AG10803 (cell line): ENCODE measurements around the gene DDX5.

Source experiments
- DNase-seq: peaks from one replicate; pipeline ENCODE4 v3.0.0; 2010; ENCODE audit warnings: low read depth
- H3K4me3 ChIP-seq: 2 replicates; pipeline ENCODE4 v1.5.1; 2011; ENCODE audit warnings: mild to moderate bottlenecking, low read length, control low read depth
- CTCF ChIP-seq: conservative IDR thresholded peaks from 2 replicates; pipeline ENCODE4 v1.5.1; 2011; ENCODE audit warnings: mild to moderate bottlenecking, low read length, control low read depth, inconsistent platforms

DDX5 gene

DNA sequence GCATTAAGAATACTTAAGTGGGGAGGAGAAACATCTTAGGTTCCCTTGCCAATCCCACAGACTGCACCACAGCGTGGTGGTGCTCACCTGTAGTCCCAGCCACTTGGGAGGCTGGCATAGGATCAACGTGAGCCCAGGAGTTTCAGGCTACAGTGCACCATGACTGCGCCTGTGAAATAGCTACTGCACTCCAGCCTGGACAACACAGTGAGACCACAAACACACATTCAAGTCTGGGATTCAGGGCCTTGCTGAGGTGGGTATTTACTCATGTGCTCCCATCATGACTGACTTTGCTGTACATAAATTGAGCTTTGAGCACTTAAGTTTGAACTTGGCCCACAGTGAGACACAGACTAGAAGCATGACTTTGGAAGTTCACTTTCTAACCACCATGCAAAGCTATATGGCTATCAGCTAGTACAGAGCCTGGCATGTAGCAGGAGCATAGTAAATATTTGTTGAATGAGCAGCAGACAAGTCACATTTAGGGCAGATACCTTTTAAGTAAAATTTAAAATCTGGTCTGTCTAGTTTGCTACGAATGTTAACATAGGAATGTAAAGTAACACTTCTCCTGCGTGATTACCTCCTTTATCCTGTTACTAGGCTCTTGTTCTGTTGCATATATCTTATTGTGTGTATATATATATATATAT is 34.2 kb upstream of the DDX5 start:
- H3K4me3 ChIP-seq, result no peak overlapping the region
- DNase-seq, result no peak
- no peak for TF ChIP-seq CTCF

DNA sequence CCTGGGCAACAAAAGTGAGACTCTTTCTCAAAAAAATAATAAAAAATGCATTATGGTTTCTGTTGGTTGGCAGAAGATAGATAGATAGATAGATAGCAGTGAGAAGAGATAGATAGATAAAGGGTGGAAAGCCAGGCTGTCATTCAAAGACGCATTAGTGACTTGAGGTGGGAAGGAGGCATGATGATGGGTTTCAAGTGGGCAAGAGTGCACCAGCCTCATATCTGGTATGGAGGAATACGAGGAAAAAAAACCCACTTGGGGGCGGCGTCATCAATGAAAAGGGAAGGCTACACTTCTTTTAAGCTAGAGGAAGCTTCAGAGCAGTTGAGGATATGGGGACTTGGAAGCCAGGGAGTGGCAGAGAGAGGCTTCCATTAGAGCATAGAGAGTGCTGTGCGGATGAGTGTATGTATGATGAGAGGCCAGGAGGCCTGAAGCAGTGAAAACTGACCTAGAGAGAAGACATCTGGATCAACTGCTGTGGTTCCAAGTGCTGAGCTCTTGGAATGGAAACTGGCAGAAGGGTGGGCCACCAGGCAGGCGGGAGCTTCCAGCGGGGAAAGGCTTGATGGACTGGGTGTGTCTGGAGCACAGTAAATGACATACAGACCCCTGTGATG is 32.5 kb upstream of the DDX5 start:
- H3K4me3 ChIP-seq, result no peak overlapping the region
- DNase-seq, result no peak
- no peak for TF ChIP-seq CTCF

DNA sequence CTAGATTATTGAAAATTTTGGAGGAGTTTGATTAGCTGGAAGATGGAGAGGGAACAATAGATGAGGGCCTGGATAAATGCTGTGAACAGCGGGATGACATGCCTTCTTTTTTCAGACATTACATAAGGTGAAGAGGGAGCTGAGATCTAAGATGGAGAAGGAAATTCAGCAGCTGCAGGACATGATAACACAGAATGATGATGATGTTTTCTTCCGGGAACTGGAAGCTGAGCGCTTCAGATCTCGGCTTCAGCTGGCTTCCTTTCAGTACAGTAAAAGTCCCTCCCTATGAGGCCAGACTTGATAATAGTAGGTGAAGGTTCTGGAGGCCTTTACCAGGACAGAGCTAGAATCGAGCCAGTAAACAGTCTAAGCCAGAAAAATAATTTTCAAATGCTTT is 31.4 kb upstream of the DDX5 start:
- DNase-seq, result no peak

DNA sequence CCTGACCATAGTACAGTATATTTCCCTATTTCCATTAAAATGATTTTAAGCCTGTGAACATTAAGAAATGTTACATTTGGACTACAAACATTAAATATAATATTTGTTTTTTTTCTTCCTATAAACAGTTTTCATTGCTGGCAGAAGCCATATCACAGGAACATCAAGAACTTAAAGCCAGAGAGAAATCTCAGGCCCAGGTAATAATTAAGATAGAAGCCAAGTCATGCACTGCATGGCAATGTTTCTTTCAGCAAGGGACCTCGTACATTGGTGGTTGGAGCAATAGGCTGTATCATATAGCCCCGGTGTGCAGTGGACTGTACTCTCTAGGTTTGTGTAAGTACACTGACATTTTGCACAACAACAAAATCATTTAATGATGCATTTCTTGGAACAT is 30.8 kb upstream of the DDX5 start:
- DNase-seq, result no peak
- no peak for TF ChIP-seq CTCF
- H3K4me3 ChIP-seq, result no peak overlapping the region

More for the DNA sequence above, 31.4 kb upstream of the DDX5 start:
- no peak overlapping the region for H3K4me3 ChIP-seq
- TF ChIP-seq CTCF, result no peak

DNA sequence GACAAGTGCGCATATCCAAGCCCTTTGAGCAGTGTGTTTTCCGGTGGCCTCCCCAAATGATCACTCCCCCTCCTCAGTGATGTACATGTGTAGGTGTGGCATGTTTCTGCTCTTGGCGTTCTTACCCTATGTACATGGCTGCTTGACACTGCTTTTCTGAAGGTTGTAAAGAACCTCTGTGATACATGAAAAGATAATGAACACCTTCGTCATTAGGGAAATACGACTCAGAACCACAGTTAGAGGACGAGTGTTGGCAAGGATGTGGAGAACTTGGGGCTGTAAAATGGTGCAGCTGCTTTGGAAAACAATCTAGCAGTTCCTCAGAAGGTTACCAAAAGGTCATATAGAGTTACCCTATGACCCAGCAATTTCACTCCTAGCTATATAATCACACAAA is 29.3 kb upstream of the DDX5 start:
- H3K4me3 ChIP-seq, result no peak overlapping the region
- DNase-seq, result no peak
- TF ChIP-seq CTCF, result no peak

GRCh38 chr17:64534187-64534586 is 28.1 kb upstream of the DDX5 start:
- no peak overlapping the region for H3K4me3 ChIP-seq
- TF ChIP-seq CTCF, result peak; percentile 19; the same call in 1 of the 2 replicates
- DNase-seq, result no peak

- DNase-seq, result no peak
- no peak overlapping the region for H3K4me3 ChIP-seq
- no peak for TF ChIP-seq CTCF
Measured at GRCh38 chr17:64533784-64534183, 27.7 kb upstream of the DDX5 start.
